ENCODE results near the gene TMEM132E. TPM values are rescaled to one million over a fixed set of nuclear protein-coding genes. Genes with fewer than 3 reads are reported as not detected.

The TMEM132E gene
- total RNA-seq, 3 donors from 2014 or later, result under 0.01 TPM; not detected in 1

DNA sequence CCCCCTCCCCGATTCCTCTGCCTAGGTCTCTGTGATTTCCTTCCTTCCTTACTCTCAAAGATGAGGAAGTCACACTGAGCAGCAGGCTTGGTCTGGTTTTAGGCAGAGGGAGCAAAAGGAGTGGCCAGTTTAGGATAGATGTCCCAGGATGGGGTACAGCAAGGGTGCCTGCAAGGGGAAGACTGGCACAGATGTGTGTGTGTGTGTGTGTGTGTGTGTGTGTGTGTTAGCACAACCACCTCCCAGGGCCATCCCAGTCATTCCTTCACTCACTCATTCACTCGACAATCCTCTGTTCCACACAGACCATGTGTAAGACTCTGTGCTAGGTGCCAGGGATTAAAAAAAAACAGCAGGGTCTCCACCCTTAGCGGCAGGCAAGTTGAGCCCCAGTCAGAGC lies 35.9 kb downstream of the TMEM132E start:
- no peak for DNase-seq (ENCODE audit: low spot score in 2 of 2)
- Histone ChIP-seq H3K4me1 (no peaks in the 10 kb centered on the region), H3K27me3 (no peaks in the 10 kb centered on the region), H3K4me3 (no peak overlapping the region), H3K9me3 (no peaks in the 10 kb centered on the region), H3K36me3 (no peaks in the 10 kb centered on the region), H3K27ac (no peak overlapping the region)
- TF ChIP-seq CTCF (IDR thresholded peaks at IDR 0.05) (no peak), POLR2AphosphoS5 (IDR thresholded peaks at IDR 0.05) (no peak), POLR2A (IDR thresholded peaks at IDR 0.05) (no peak)
- intact Hi-C loops (cut with DNase I; ENCODE audit: low total_unique reads), result loop anchor here (10.0 kb wide), 1 partner anchor 451 kb away; no protein-coding TSS in a partner anchor

DNA sequence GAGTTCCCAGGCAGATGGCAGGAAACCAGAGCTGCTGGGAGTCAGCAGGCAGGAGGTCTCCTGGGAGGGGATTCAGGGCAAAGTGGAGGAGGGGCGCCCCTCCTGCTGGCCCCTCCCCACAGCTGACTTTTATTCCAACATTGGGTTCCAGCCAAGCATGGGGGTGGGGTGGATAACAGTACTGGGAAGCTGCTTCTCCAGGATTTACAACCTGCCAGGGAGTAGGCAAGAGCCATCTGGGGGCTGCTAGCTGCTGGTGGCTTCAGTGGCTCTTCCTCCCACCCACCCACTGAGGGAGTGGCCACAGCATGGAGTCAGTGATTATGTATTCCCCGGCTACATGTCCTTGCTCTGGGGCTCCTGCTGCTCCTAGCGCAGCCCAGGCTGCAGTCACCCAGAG lies 36.8 kb downstream of the TMEM132E start:
- no peak for DNase-seq (ENCODE audit: low spot score in 2 of 2)
- Histone ChIP-seq H3K36me3 (no peaks in the 10 kb centered on the region), H3K27me3 (no peaks in the 10 kb centered on the region), H3K4me3 (no peak overlapping the region), H3K4me1 (no peaks in the 10 kb centered on the region), H3K27ac (no peak overlapping the region), H3K9me3 (no peaks in the 10 kb centered on the region)
- intact Hi-C loops (cut with DNase I; ENCODE audit: low total_unique reads), result loop anchor here (10.0 kb wide), 1 partner anchor 451 kb away; no protein-coding TSS in a partner anchor
- TF ChIP-seq POLR2A (IDR thresholded peaks at IDR 0.05), result no peak
- TF ChIP-seq CTCF (IDR thresholded peaks at IDR 0.05), result no peak
- TF ChIP-seq POLR2AphosphoS5 (IDR thresholded peaks at IDR 0.05), result no peak

DNA sequence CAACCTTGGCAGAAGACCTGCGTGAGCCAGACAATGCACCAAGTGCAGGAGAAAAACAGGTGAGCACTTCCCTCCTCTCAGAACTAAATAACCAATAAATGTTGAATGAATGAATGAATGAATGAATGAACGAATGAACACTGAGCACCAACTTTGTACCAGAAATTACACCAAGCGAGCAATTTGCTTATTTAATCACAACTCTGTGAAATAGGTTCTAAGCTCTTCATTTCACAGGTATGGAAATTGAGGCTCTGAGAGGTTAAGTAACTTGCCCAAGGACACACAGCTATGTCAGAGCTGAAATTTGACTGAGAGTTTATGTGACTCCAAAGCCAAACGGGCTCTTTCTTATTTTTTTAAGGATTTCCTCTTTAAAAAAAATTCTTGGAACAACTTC lies 38.0 kb downstream of the TMEM132E start:
- H3K27me3 ChIP-seq, result no peaks in the 10 kb centered on the region
- TF ChIP-seq POLR2AphosphoS5 (IDR thresholded peaks at IDR 0.05) (no peak), CTCF (IDR thresholded peaks at IDR 0.05) (no peak), POLR2A (IDR thresholded peaks at IDR 0.05) (no peak)
- no peaks in the 10 kb centered on the region for H3K9me3 ChIP-seq
- H3K27ac ChIP-seq, result no peak overlapping the region
- no peak overlapping the region for H3K4me3 ChIP-seq
- DNase-seq (ENCODE audit: low spot score in 2 of 2), result no peak
- no peaks in the 10 kb centered on the region for H3K4me1 ChIP-seq
- H3K36me3 ChIP-seq, result no peaks in the 10 kb centered on the region
- intact Hi-C loops (cut with DNase I; ENCODE audit: low total_unique reads), result loop anchor here (10.0 kb wide), 1 partner anchor 453 kb away; no protein-coding TSS in a partner anchor

- TF ChIP-seq POLR2A (IDR thresholded peaks at IDR 0.05) (no peak), POLR2AphosphoS5 (IDR thresholded peaks at IDR 0.05) (no peak), CTCF (IDR thresholded peaks at IDR 0.05) (no peak)
- Histone ChIP-seq H3K9me3 (no peaks in the 10 kb centered on the region), H3K27me3 (peaks cover 0 to 13% of the 10 kb centered on the region in 2 donors), H3K4me3 (no peak overlapping the region), H3K27ac (no peak overlapping the region), H3K36me3 (no peaks in the 10 kb centered on the region), H3K4me1 (no peaks in the 10 kb centered on the region)
- DNase-seq (ENCODE audit: low spot score in 2 of 2), result no peak
- intact Hi-C loops (cut with DNase I; ENCODE audit: low total_unique reads), result loop anchor here (10.0 kb wide), 1 partner anchor 455 kb away; no protein-coding TSS in a partner anchor
Measured at GRCh38 chr17:34619687-34620217, 40.4 kb downstream of the TMEM132E start.

DNA sequence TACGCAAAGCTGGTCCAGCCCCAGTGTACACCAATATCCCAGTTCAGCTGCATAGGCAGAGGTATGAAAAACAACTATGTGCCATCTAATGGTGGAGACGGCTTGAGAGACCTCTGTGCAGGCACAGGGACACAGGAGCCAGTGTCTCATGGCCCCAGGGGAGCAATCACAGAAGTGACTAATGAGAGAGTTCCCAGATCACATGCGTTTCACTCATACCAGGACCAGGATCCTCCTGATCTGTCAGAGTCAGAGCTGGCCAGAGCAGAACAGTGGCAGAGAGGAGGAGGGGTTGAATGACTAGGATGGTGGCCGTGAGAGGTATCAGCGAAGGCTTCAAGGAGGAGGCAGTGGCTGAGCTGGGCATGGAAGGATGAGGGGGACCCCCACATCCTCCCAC lies 41.1 kb downstream of the TMEM132E start:
- Histone ChIP-seq H3K36me3 (no peaks in the 10 kb centered on the region), H3K4me3 (no peak overlapping the region), H3K9me3 (no peaks in the 10 kb centered on the region), H3K27me3 (peaks cover 0 to 17% of the 10 kb centered on the region in 2 donors), H3K27ac (no peak overlapping the region), H3K4me1 (no peaks in the 10 kb centered on the region)
- no peak for DNase-seq (ENCODE audit: low spot score in 2 of 2)
- no peak for TF ChIP-seq POLR2A (IDR thresholded peaks at IDR 0.05)
- no peak for TF ChIP-seq POLR2AphosphoS5 (IDR thresholded peaks at IDR 0.05)
- no peak for TF ChIP-seq CTCF (IDR thresholded peaks at IDR 0.05)
- intact Hi-C loops (cut with DNase I; ENCODE audit: low total_unique reads), result no loop called here

All from breast epithelium (tissue), 4 donors.